Loucy (cell line): ENCODE results near the gene JPH2.

Source experiments
- H2AFZ ChIP-seq: fragments of 200-600 bp; sonication (generic); 2 replicates; pipeline ENCODE4 v1.6.0; 2016; ENCODE audit warnings: antibody characterized with exemption, mild to moderate bottlenecking, low read length, moderate library complexity
- H3F3A ChIP-seq: fragments of 200-600 bp; 2 replicates; pipeline ENCODE4 v1.6.0; 2016; ENCODE audit warnings: antibody characterized with exemption, low read depth, mild to moderate bottlenecking
- H3K27me3 ChIP-seq: fragments of 200-600 bp; sonication (generic); 2 replicates; pipeline ENCODE4 v1.6.1; 2014; ENCODE audit warnings: low read length, mild to moderate bottlenecking; ENCODE audit not compliant: insufficient read depth, poor library complexity, severe bottlenecking
- H3K36me3 ChIP-seq: fragments of 200-600 bp; sonication (generic); 2 replicates; pipeline ENCODE4 v1.6.1; 2016; ENCODE audit warnings: low read length; ENCODE audit not compliant: insufficient read depth
- H3K4me1 ChIP-seq: fragments of 200-600 bp; sonication (generic); 2 replicates; pipeline ENCODE4 v1.5.1; 2014; ENCODE audit warnings: low read length, mild to moderate bottlenecking; ENCODE audit not compliant: insufficient read depth, poor library complexity, severe bottlenecking
- H3K4me2 ChIP-seq: fragments of 200-600 bp; sonication (generic); 2 replicates; pipeline ENCODE4 v1.6.0; 2014; ENCODE audit warnings: antibody characterized with exemption, low read length, low read depth, mild to moderate bottlenecking; ENCODE audit not compliant: poor library complexity, severe bottlenecking
- H3K4me3 ChIP-seq: fragments of 200-600 bp; sonication (generic); 2 replicates; pipeline ENCODE4 v1.5.1; 2014; ENCODE audit warnings: low read length, mild to moderate bottlenecking, mixed read lengths; ENCODE audit not compliant: poor library complexity, severe bottlenecking
- H3K79me2 ChIP-seq: fragments of 200-600 bp; sonication (generic); 2 replicates; pipeline ENCODE4 v1.6.1; 2014; ENCODE audit warnings: low read length; ENCODE audit not compliant: insufficient read depth
- H3K9ac ChIP-seq: fragments of 200-600 bp; sonication (generic); 2 replicates; pipeline ENCODE4 v1.6.0; 2014; ENCODE audit warnings: mild to moderate bottlenecking, low read depth, low read length, moderate library complexity; ENCODE audit not compliant: poor library complexity, severe bottlenecking
- H3K9me2 ChIP-seq: fragments of 200-600 bp; sonication (generic); replicated peaks from 2 replicates; pipeline ENCODE4 v1.6.1; 2016; ENCODE audit warnings: low read depth, low read length, mixed read lengths
- H3K9me3 ChIP-seq: fragments of 200-600 bp; sonication (generic); 2 replicates; pipeline ENCODE4 v1.6.1; 2014; ENCODE audit warnings: mild to moderate bottlenecking, antibody characterized with exemption, low read length, low read depth; ENCODE audit not compliant: insufficient read depth
- H4K20me1 ChIP-seq: fragments of 200-600 bp; sonication (generic); 2 replicates; pipeline ENCODE4 v1.6.0; 2014; ENCODE audit warnings: antibody characterized with exemption, low read length, mild to moderate bottlenecking; ENCODE audit not compliant: insufficient read depth, poor library complexity, severe bottlenecking
- CTCF ChIP-seq: fragments of 200-600 bp; sonication (generic); conservative IDR thresholded peaks from 2 replicates; pipeline ENCODE4 v1.5.1; 2014; ENCODE audit warnings: mild to moderate bottlenecking, antibody characterized with exemption, low read length
- EZH2phosphoT487 ChIP-seq: fragments of 200-600 bp; IDR thresholded peaks from 2 replicates; pipeline ENCODE4 v1.6.1; 2018; ENCODE audit warnings: antibody characterized with exemption, mild to moderate bottlenecking, moderate library complexity, borderline replicate concordance

JPH2 gene

GRCh38 chr20:44104798-44105517, 82.0 kb downstream of the JPH2 start:
- Histone ChIP-seq H2AFZ (no peak overlapping the region), H3K9me2 (no peaks in the 10 kb centered on the region), H3K79me2 (no peaks in the 10 kb centered on the region), H3F3A (no peaks in the 10 kb centered on the region), H4K20me1 (no peaks in the 10 kb centered on the region), H3K9ac (no peak overlapping the region), H3K4me3 (no peak overlapping the region), H3K36me3 (no peaks in the 10 kb centered on the region), H3K9me3 (no peaks in the 10 kb centered on the region; the same call in 1 of the 2 replicates), H3K27me3 (no peaks in the 10 kb centered on the region), H3K4me2 (no peak overlapping the region), H3K4me1 (no peaks in the 10 kb centered on the region)
- TF ChIP-seq EZH2phosphoT487 (no peak), CTCF (no peak)

GRCh38 chr20:44102582-44102981, 84.4 kb downstream of the JPH2 start:
- Histone ChIP-seq H2AFZ (no peak overlapping the region), H3K4me2 (no peak overlapping the region), H3K36me3 (no peaks in the 10 kb centered on the region), H3K27me3 (no peaks in the 10 kb centered on the region), H3K9ac (no peak overlapping the region), H3K4me3 (no peak overlapping the region), H3F3A (no peaks in the 10 kb centered on the region), H3K9me3 (no peaks in the 10 kb centered on the region; the same call in 1 of the 2 replicates), H3K79me2 (no peaks in the 10 kb centered on the region), H4K20me1 (no peaks in the 10 kb centered on the region), H3K4me1 (no peaks in the 10 kb centered on the region), H3K9me2 (no peaks in the 10 kb centered on the region)
- TF ChIP-seq EZH2phosphoT487 (no peak), CTCF (no peak)

- TF ChIP-seq CTCF, result no peak
- no peak for TF ChIP-seq EZH2phosphoT487
- Histone ChIP-seq H3K79me2 (no peaks in the 10 kb centered on the region), H3K9me2 (no peaks in the 10 kb centered on the region)
Measured at GRCh38 chr20:44099832-44100231, 87.2 kb downstream of the JPH2 start.

More at GRCh38 chr20:44099832-44100231, 87.2 kb downstream of the JPH2 start:
- H4K20me1 ChIP-seq, result no peaks in the 10 kb centered on the region
- H2AFZ ChIP-seq, result no peak overlapping the region
- no peaks in the 10 kb centered on the region for H3F3A ChIP-seq
- H3K9ac ChIP-seq, result no peak overlapping the region
- H3K27me3 ChIP-seq, result no peaks in the 10 kb centered on the region
- H3K4me2 ChIP-seq, result no peak overlapping the region
- no peak overlapping the region for H3K4me3 ChIP-seq
- H3K4me1 ChIP-seq, result no peaks in the 10 kb centered on the region
- H3K9me3 ChIP-seq, result no peaks in the 10 kb centered on the region
- no peaks in the 10 kb centered on the region for H3K36me3 ChIP-seq
